Activated CD4-positive, CD25-positive, alpha-beta regulatory T cell treated with anti-CD3 and anti-CD28 coated beads, Interleukin-2, amount 50 U/mL, for 72 hours (primary cell): ENCODE data around the gene SLC10A3.
"Not testable (repeated sequence)": the region's sequence is repeated elsewhere in the genome, so short reads cannot be mapped to it uniquely, and the experiment has no call there.

ENCODE experiments used
- DNase-seq: peaks from one replicate; pipeline ENCODE4 v3.0.0; 2021

The SLC10A3 gene

GRCh38 chrX:154508384-154508745, 17.9 kb upstream of the SLC10A3 start:
- no peak for DNase-seq

GRCh38 chrX:154507673-154508383, 17.4 kb upstream of the SLC10A3 start:
- DNase-seq = no peak

DNA sequence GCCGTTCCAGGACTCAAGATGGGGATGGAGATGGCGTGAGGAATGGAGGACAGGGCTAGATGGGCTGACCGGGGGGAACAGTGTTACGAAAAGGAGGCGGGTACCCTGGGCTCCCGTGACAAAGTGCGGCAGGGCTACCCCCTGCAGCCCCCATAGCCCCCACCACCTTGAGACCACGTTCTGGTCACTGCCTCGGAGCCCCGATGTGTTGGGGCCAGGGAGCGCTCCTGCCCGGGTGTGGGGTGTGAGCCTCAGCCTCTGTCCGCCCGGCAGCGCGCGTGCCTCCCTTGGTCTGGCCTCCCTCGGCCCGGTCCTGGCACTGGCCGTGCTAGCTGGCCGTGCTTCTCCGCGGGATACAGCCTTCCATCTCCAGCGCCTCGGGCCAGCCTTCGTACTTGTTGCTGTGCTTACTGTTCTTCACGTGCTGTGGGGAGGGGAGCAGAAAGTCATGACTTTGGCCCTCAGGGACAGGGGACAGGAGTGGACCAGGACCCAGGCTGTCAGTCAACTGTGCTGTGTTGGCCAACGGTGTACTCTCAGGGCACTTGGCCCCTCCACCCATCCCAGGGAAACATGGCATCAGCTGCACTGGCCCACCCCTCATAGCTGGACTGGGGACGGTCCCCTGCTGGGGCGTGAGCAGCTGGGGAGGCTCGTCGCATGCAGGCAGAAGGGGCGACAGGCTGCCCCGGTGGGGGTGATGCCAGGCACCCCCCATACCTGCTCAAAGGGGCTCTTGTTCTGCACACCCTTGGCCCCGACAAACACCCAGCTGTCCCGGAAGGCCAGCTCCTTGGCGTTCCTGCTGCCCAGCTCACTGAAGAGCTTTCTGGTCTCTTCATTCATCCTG, 16.3 kb upstream of the SLC10A3 start:
- no peak for DNase-seq

DNA sequence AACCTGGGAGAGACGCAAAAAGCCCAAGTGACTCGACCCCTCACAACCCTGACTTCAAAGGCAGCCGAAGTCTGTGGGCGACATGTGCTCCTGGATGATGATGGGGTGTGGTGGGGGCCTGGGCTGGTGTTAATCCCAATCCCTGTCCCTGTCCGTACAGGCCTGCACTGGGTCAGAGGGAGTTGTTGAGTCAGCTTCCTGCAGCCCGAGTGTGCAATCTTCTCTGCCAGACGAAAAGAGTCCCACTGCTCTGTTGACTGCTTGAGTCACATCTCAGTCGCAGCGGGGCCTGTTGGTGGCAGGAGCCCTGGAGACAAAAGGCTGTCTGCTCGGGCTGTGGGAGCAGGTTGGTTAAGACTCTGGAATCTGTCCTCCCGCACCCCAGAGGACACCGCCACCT, 15.3 kb upstream of the SLC10A3 start:
- no peak for DNase-seq

DNA sequence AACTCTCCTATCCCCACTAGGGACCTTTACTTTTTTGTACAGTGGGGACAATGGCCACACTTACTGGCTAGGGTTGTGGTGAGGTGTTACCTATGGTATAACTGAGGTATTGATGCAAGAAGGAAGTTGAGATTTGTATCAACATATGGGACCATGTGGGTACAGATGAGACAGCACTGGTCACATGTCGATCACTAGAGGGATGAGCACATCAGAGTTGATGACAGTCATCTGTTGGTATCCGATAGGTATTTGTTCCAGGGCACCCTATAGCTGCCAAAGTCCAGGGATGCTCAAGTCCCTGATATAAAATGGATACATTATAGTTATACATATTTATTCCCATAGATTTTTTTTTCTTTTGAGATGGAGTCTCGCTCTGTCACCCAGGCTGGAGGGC, 12.6 kb upstream of the SLC10A3 start:
- DNase-seq = no peak

- no peak for DNase-seq
Observed at GRCh38 chrX:154502098-154502497, 11.7 kb upstream of the SLC10A3 start.

DNA sequence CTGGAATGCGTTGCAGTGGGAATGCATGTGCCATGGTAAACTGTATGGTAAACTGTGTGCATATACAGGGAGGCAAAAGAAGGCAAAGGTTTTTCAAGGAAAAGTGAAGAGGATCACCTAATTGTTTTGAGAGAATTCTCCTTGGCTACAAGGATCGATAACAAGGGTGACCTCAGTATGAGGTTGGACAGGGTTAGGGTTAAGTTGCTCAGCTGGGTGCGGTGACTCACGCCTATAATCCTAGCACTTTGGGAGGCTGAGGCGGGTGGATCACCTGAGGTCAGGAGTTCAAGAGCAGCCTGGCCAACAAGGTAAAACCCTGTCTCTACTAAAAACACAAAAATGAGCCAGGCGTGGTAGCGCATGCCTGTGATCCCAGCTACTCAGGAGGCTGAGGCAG, 11.0 kb upstream of the SLC10A3 start:
- DNase-seq = not testable (repeated sequence)

GRCh38 chrX:154496591-154497137, 6.2 kb upstream of the SLC10A3 start:
- DNase-seq = not testable (repeated sequence)

DNA sequence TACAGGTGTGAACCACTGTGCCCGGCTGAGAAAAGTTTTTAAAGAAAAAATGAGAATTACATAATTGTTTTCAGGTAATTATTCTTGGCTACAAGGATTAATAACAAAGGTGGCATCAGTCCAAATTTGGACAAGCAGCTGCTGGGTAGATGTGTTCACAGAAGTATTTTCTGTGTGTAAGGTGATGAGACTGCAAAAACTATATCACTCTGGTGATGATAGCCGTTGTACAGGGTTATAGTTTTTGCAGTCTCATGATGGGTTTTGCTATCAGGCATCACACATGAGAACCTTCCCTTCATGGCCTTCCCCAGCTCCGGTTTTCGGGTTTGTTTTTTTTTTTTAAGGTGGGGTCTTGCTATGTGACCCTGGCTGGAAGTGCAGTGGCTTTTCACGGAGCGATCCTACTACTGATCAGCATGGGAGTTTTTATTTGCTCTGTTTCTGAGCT, 5.1 kb upstream of the SLC10A3 start:
- no peak for DNase-seq

DNA sequence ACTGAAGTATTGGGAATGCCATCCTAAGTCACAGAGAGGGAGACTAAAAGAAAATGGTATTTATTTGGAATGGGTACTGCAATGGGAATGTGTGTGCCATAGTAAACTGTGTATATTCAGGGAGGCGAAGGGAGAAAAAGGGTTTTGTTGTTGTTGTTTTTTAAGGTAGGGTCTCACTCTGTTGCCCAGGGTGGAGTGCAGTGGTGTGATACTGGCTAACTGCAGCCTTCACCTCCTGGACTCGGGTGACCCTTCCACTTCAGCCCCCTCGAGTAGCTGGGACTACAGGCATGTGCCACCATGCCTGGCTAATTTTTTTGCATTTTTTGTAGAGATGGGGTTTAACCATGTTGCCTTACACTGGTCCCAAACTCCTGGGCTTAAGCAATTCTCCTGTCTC, 4.3 kb upstream of the SLC10A3 start:
- DNase-seq = no peak

GRCh38 chrX:154490021-154490413, 412 bp downstream of the SLC10A3 start:
- peak; percentile 44 for DNase-seq

DNA sequence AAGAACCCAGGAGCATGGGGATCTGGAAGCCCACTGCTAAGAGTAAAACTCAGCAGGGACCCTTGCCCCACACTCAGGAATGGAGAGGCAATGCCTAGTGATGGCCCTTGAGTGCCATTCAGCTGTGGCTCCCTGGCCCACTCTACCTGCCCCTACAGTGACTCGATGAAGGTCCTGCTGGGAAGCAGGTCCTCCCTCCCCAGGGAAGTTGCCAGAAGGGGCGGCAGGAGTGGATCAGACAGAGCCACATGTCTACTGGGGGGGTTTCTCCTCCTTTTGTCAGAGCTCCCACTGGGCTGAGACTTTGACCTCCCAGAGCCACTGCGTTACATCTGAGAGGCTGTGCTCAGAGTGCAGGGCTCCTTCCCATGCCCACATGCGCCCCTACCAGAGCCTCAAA, 1.2 kb downstream of the SLC10A3 start:
- DNase-seq = no peak

GRCh38 chrX:154488336-154489075, 1.9 kb downstream of the SLC10A3 start:
- DNase-seq = peak; percentile 28

GRCh38 chrX:154487518-154488290, 2.7 kb downstream of the SLC10A3 start:
- DNase-seq = peak; percentile 26

- peak; percentile 58 for DNase-seq
Observed at GRCh38 chrX:154486396-154487207, 3.8 kb downstream of the SLC10A3 start, which contains the start of gene UBL4A. Gene UBL4A (minus strand): TSS chrX:154486615. CDS start chrX:154486584, 31 bp downstream.

- peak; percentile 51 for DNase-seq
Observed at GRCh38 chrX:154486052-154486395, 4.4 kb downstream of the SLC10A3 start.

DNA sequence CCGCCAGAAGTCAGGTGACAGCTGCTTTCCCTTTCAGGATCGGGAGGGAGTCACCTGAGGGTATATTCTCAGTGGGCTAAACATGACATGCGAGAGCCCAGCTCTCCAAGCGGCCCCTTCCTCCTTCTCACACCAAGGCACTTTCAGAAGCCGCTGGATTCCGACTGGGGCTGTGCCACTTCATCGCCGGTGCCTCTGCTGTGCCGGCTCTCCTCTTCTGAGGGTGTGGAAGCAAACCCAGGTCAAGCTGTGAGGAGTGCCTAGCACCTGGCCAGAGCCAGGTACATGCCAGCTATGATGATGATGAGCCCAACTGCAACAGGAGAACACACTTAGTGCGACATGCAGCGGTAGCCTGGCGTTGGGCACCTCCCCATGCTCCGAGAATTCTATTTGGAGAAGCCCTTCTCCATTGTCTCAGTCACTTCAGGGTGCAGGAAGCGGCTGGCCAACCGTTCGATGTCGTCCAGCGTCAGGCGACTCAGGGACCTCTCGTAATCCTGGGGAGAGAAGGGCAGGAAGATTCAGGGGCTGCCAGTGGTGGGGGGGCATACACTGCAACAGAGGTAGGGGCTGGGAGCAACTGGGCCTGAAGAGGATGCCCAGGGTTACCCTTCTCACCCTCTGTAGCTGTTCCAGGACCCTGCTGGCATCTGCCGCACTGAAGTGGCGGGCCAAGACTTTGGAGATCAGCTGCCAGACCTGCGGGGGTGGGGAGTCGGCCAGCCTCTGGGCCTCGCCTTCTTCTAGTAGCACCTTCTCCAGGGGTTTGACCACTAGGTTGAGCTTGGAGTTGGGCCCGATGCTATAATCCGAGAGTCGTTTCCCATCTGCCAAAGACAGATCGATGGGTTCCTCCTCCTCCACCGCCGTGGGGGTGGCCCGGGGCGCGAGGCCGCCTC, 5.0 kb downstream of the SLC10A3 start:
- peak; percentile 29 for DNase-seq

GRCh38 chrX:154484255-154485149, 5.9 kb downstream of the SLC10A3 start:
- DNase-seq = peak; percentile 25

DNA sequence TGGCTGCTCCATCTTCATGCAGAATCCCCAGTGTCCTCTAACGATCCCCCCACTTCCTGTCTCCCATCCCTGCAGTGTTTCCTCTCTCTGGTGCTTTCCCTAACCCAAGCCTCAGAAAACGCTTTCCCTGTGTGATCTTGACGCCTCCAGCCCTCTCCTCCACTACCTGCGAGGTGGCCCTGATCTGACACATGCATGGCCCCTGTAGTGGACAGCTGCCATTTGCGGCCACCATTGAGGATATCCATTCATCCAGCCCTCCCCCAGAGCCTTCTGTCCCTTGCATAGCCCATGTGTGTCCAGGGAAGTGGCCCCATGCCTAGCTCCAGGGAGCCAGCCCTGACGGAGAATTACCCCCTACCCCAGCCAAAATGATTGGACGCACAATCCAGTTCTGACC, 7.1 kb downstream of the SLC10A3 start:
- no peak for DNase-seq
